HL-60 (cell line): Measurements from ENCODE around the gene DHCR24.

ENCODE experiments used
- GABPA ChIP-seq: IDR thresholded peaks from 2 replicates; pipeline ENCODE4 v1.6.1; 2012; ENCODE audit warnings: low read depth
- TF ChIP-seq, protein P1 (sequence below): IDR thresholded peaks from one replicate; pipeline ENCODE4 v1.5.1; 2011; ENCODE audit warnings: low read length, control low read depth, inconsistent platforms; ENCODE audit not compliant: insufficient read depth
- TF ChIP-seq, protein P2 (sequence below): IDR thresholded peaks from 2 replicates; pipeline ENCODE4 v1.6.1; 2012; ENCODE audit warnings: low read depth; ENCODE audit not compliant: insufficient replicate concordance

DNA sequence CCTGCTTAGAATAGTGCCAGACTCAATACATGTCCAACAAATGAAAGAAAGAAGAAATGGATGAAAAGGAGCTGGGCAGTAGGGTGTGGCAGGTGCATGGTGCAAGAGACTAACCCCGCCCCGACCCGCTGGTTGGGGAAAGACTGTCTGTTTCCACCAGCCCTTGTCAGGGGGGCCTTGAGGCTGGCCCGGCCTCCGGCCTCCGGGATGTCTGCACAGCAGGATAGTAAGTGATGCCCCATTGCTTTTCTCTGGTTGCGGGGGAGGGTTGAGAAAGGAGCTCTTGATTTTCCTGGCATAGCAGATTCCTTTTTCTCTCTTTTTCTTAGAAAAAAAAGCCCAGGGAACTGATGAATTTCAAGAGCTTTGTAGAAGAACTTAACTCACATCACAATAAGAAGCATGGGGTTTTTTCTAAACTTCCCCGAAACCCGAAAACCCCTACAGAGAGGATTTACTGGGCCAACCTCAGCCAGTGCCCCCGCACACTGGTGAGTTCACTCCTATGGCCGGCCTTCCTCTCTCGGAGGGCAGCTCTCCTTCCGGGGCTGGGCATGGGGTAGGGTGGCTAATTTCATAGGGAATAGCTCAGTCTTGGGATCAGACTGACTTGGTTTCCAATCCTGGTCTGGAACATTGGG is 73.4 kb downstream of the DHCR24 start:
- TF ChIP-seq, protein P1, sequence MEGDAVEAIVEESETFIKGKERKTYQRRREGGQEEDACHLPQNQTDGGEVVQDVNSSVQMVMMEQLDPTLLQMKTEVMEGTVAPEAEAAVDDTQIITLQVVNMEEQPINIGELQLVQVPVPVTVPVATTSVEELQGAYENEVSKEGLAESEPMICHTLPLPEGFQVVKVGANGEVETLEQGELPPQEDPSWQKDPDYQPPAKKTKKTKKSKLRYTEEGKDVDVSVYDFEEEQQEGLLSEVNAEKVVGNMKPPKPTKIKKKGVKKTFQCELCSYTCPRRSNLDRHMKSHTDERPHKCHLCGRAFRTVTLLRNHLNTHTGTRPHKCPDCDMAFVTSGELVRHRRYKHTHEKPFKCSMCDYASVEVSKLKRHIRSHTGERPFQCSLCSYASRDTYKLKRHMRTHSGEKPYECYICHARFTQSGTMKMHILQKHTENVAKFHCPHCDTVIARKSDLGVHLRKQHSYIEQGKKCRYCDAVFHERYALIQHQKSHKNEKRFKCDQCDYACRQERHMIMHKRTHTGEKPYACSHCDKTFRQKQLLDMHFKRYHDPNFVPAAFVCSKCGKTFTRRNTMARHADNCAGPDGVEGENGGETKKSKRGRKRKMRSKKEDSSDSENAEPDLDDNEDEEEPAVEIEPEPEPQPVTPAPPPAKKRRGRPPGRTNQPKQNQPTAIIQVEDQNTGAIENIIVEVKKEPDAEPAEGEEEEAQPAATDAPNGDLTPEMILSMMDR: no peak
- no peak for TF ChIP-seq GABPA
- TF ChIP-seq, protein P2, sequence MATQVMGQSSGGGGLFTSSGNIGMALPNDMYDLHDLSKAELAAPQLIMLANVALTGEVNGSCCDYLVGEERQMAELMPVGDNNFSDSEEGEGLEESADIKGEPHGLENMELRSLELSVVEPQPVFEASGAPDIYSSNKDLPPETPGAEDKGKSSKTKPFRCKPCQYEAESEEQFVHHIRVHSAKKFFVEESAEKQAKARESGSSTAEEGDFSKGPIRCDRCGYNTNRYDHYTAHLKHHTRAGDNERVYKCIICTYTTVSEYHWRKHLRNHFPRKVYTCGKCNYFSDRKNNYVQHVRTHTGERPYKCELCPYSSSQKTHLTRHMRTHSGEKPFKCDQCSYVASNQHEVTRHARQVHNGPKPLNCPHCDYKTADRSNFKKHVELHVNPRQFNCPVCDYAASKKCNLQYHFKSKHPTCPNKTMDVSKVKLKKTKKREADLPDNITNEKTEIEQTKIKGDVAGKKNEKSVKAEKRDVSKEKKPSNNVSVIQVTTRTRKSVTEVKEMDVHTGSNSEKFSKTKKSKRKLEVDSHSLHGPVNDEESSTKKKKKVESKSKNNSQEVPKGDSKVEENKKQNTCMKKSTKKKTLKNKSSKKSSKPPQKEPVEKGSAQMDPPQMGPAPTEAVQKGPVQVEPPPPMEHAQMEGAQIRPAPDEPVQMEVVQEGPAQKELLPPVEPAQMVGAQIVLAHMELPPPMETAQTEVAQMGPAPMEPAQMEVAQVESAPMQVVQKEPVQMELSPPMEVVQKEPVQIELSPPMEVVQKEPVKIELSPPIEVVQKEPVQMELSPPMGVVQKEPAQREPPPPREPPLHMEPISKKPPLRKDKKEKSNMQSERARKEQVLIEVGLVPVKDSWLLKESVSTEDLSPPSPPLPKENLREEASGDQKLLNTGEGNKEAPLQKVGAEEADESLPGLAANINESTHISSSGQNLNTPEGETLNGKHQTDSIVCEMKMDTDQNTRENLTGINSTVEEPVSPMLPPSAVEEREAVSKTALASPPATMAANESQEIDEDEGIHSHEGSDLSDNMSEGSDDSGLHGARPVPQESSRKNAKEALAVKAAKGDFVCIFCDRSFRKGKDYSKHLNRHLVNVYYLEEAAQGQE: no peak
